K562 (cell line): ENCODE results near the gene NET1. TPM values are rescaled to one million over a fixed set of nuclear protein-coding genes. Genes with fewer than 3 reads are reported as not detected.

Source experiments
- ARID1B ChIP-seq: fragments of 450-650 bp; IDR thresholded peaks from 2 replicates; pipeline ENCODE4 v1.6.1; 2016; ENCODE audit warnings: antibody characterized with exemption, mild to moderate bottlenecking, inconsistent platforms
- ARID3A ChIP-seq: IDR thresholded peaks from 2 replicates; pipeline ENCODE4 v1.6.1; 2012; ENCODE audit warnings: low read depth, low read length, improper control_type of control experiment, borderline replicate concordance
- CBX5 ChIP-seq: IDR thresholded peaks from 2 replicates; pipeline ENCODE4 v1.6.1; 2014; ENCODE audit warnings: low read depth, borderline replicate concordance
- CC2D1A ChIP-seq: fragments of 450-650 bp; IDR thresholded peaks from 2 replicates; pipeline ENCODE4 v1.6.1; 2017; ENCODE audit warnings: mild to moderate bottlenecking
- FOXM1 ChIP-seq, 2 experiments: fragments of 450-650 bp in 1 of 2; sonication (generic) in 1 of 2; formaldehyde crosslinking in 1 of 2; IDR thresholded peaks; 2 replicates each; pipeline versions ENCODE4 v1.6.1 to v1.9.0; 2017 to 2022; ENCODE audit warnings: low read depth in 2 of 2, mild to moderate bottlenecking in 2 of 2, missing genetic modification reagents in 1 of 2, moderate library complexity in 1 of 2
- MTA2 ChIP-seq: fragments of 450-650 bp; IDR thresholded peaks from 2 replicates; pipeline ENCODE4 v1.6.1; 2016; ENCODE audit warnings: low read depth
- PTTG1 ChIP-seq: fragments of 450-650 bp; IDR thresholded peaks from 2 replicates; pipeline ENCODE4 v1.6.1; 2016; ENCODE audit warnings: low read depth, mild to moderate bottlenecking, missing genetic modification characterization, missing compliant biosample characterization
- RAD21 ChIP-seq, 2 experiments: fragments of 250-450 bp in 1 of 2; fragments of 450-650 bp in 1 of 2; sonication (Bioruptor Pico) in 1 of 2; formaldehyde crosslinking in 1 of 2; IDR thresholded peaks in 1 of 2; conservative IDR thresholded peaks in 1 of 2; 2 replicates each; pipeline versions ENCODE4 v1.4.0 to v1.8.0; 2020 to 2022; ENCODE audit warnings: mild to moderate bottlenecking in 2 of 2, moderate library complexity in 1 of 2
- RCOR1 ChIP-seq, 2 experiments: IDR thresholded peaks; 2 replicates each; pipeline ENCODE4 v1.6.1; 2012; ENCODE audit warnings: low read depth in 2 of 2, low read length in 2 of 2, borderline replicate concordance in 1 of 2, improper control_type of control experiment in 1 of 2
- SRF ChIP-seq, 2 experiments: fragments of 250-450, 450-650 bp in 1 of 2; sonication (Bioruptor Pico) in 1 of 2; sonication (generic) in 1 of 2; formaldehyde crosslinking; IDR thresholded peaks; 2 replicates each; pipeline versions ENCODE4 v1.5.0 to v1.5.1; 2020 to 2022; ENCODE audit warnings: mild to moderate bottlenecking in 1 of 2, missing genetic modification reagents in 1 of 2
- STAT5B ChIP-seq: fragments of 250-450 bp; sonication (Bioruptor Pico); IDR thresholded peaks from 2 replicates; pipeline ENCODE4 v1.8.0; 2021; ENCODE audit warnings: mild to moderate bottlenecking, inconsistent platforms
- USF2 ChIP-seq: sonication (generic); formaldehyde crosslinking; IDR thresholded peaks from 2 replicates; pipeline ENCODE4 v1.5.0; 2020; ENCODE audit warnings: missing genetic modification reagents
- ZBED1 ChIP-seq: IDR thresholded peaks from 2 replicates; pipeline ENCODE4 v1.6.1; 2014
- ZBTB5 ChIP-seq: fragments of 450-650 bp; IDR thresholded peaks from 2 replicates; pipeline ENCODE4 v1.6.1; 2017; ENCODE audit warnings: antibody characterized with exemption
- ZNF277 ChIP-seq: fragments of 250-450 bp; sonication (Bioruptor Pico); IDR thresholded peaks from 2 replicates; pipeline ENCODE4 v1.8.0; 2022; ENCODE audit warnings: inconsistent platforms, mild to moderate bottlenecking, moderate library complexity, borderline replicate concordance
- ZNF778 ChIP-seq: fragments of 450-650 bp; formaldehyde crosslinking; IDR thresholded peaks from 2 replicates; pipeline ENCODE4 v1.4.0; 2020; ENCODE audit warnings: mild to moderate bottlenecking, moderate library complexity
- ZNF780A ChIP-seq: fragments of 250-450 bp; sonication (Bioruptor Pico); IDR thresholded peaks from 2 replicates; pipeline ENCODE4 v1.5.0; 2021; ENCODE audit warnings: mild to moderate bottlenecking
- ZNF830 ChIP-seq: fragments of 250-450 bp; sonication (Bioruptor Pico); IDR thresholded peaks from 2 replicates; pipeline ENCODE4 v1.5.0; 2021; ENCODE audit warnings: mild to moderate bottlenecking
- polyA plus RNA-seq, 8 experiments: library from polyadenylated mRNA; depleted of rRNA in 4 of 8; stranded (reverse) in 5 of 8; unstranded in 3 of 8; fragments of >200 nt; fragmentation: Nextera tagmentation in 2 of 8; fragmentation: Illumina TruSeq in 1 of 8; extraction: Ambion mirVana in 2 of 8; extraction: Trizol in 1 of 8; gene quantifications; 2 replicates each; pipeline versions ENCODE4 v1.2.1 to v1.2.3, GENCODE V29; 2011 to 2014; ENCODE audit warnings: inconsistent platforms in 1 of 8, missing spikeins in 1 of 8
- total RNA-seq, 7 experiments: library from RNA; depleted of rRNA in 6 of 7; stranded (reverse); fragments of >200 nt in 6 of 7; fragmentation: Illumina TruSeq in 2 of 7; extraction: Trizol in 2 of 7; gene quantifications; 2 replicates each; pipeline versions ENCODE4 v1.2.1 to v1.2.3, GENCODE V29; 2011 to 2021; ENCODE audit warnings: low replicate concordance in 1 of 7

Gene NET1
- total and polyA plus RNA-seq, 9 of the 15 experiments (the other 6 are each of a cell fraction or from before 2014, with no cell fraction given) = 47.4 to 258 (median 106) TPM

- TF ChIP-seq ZBTB5 (no peak), CBX5 (no peak), MTA2 (no peak), ZNF830 (no peak), FOXM1 (IDR thresholded peaks at IDR 0.05; ENCODE audit: low read depth) (no peak), FOXM1 (CRISPR knock-in tag; IDR thresholded peaks at IDR 0.05; ENCODE audit: low read depth) (no peak), PTTG1 (tag) (no peak), ZNF780A (no peak), ZNF277 (CRISPR knock-in tag) (no peak), CC2D1A (0 out of 2 replicates have a peak, but pooled peaks have one; percentile 21), RCOR1 (IDR thresholded peaks at IDR 0.05; ENCODE audit: borderline replicate concordance in 1 of 2, low read depth in 2 of 2, low read length in 2 of 2) (no peak), STAT5B (CRISPR knock-in tag) (no peak), ZNF778 (CRISPR knock-in tag) (no peak), ARID1B (no peak), SRF (CRISPR knock-in tag; IDR thresholded peaks at IDR 0.05) (0 out of 4 replicates have a peak, but pooled peaks of 1 of the 2 experiments have one; percentile 24), ZBED1 (no peak), RAD21 (CRISPR knock-in tag; conservative IDR thresholded peaks at IDR 0.05 in 1 of 2, IDR thresholded peaks at IDR 0.05 in 1 of 2) (peak; percentile 82 to 86), ARID3A (peak; percentile 30; the same call in 1 of the 2 replicates), USF2 (no peak)
Observed at GRCh38 chr10:5442065-5442989, 30.0 kb downstream of the NET1 start (continued).
